Retinal pigment epithelial cell (primary cell): ENCODE measurements around the gene FRMPD2.

Experiments
- DNase-seq: peaks from one replicate; pipeline ENCODE4 v3.0.0-alpha.2; 2010; ENCODE audit warnings: low read depth
- H3K4me3 ChIP-seq: 2 replicates; pipeline ENCODE4 v1.5.1; 2011; ENCODE audit warnings: mild to moderate bottlenecking, low read length, control low read depth, moderate library complexity
- CTCF ChIP-seq: conservative IDR thresholded peaks from 2 replicates; pipeline ENCODE4 v1.5.1; 2011; ENCODE audit warnings: low read depth, low read length, control low read depth, inconsistent platforms

Gene FRMPD2

GRCh38 chr10:48197236-48197899 lies 77.1 kb downstream of the FRMPD2 start:
- no peak for DNase-seq
- no peak overlapping the region for H3K4me3 ChIP-seq
- no peak for TF ChIP-seq CTCF

GRCh38 chr10:48195803-48196202 lies 78.7 kb downstream of the FRMPD2 start:
- no peak overlapping the region for H3K4me3 ChIP-seq
- TF ChIP-seq CTCF, result no peak
- no peak for DNase-seq

GRCh38 chr10:48194830-48195229 lies 79.7 kb downstream of the FRMPD2 start:
- DNase-seq, result no peak
- no peak for TF ChIP-seq CTCF
- no peak overlapping the region for H3K4me3 ChIP-seq

- TF ChIP-seq CTCF, result no peak
- no peak for DNase-seq
- H3K4me3 ChIP-seq, result no peak overlapping the region
These were observed 80.9 kb downstream of the FRMPD2 start for GRCh38 chr10:48193556-48193955.

- no peak for DNase-seq
- no peak for TF ChIP-seq CTCF
- no peak overlapping the region for H3K4me3 ChIP-seq
These were observed 81.5 kb downstream of the FRMPD2 start for GRCh38 chr10:48192881-48193450.

GRCh38 chr10:48187713-48188485 lies 86.6 kb downstream of the FRMPD2 start:
- no peak overlapping the region for H3K4me3 ChIP-seq
- TF ChIP-seq CTCF, result no peak
- no peak for DNase-seq
